Thymus (tissue), 11 donors: Measurements from ENCODE around the gene ATP11A. TPM values are rescaled to one million over a fixed set of nuclear protein-coding genes. Genes with fewer than 3 reads are reported as not detected.
"Not testable (repeated sequence)": the region's sequence is repeated elsewhere in the genome, so short reads cannot be mapped to it uniquely, and the experiment has no call there.

Source experiments
- DNase-seq, 9 donors: peaks; one replicate each; pipeline ENCODE4 v3.0.0-alpha.2; 2013; ENCODE audit warnings: low spot score in 9 of 9, low read depth in 6 of 9, missing footprints in 1 of 9
- H3K27ac ChIP-seq, 2 donors: one replicate each; pipeline ENCODE4 v1.5.1; 2013; ENCODE audit warnings: control low read depth in 1 of 2, low read depth in 1 of 2, low read length in 1 of 2, mild to moderate bottlenecking in 1 of 2, moderate library complexity in 1 of 2
- H3K27me3 ChIP-seq, 2 donors: one replicate each; pipeline ENCODE4 v1.5.1; 2013; ENCODE audit warnings: low read length in 1 of 2; ENCODE audit not compliant: control insufficient read depth in 2 of 2, insufficient read depth in 1 of 2
- H3K36me3 ChIP-seq, 2 donors: one replicate each; pipeline ENCODE4 v1.5.1; 2013; ENCODE audit warnings: low read length in 1 of 2, mild to moderate bottlenecking in 1 of 2, moderate library complexity in 1 of 2; ENCODE audit not compliant: control insufficient read depth in 2 of 2, insufficient read depth in 2 of 2
- H3K4me1 ChIP-seq, 2 donors: one replicate each; pipeline ENCODE4 v1.5.1; 2013; ENCODE audit warnings: low read length in 2 of 2; ENCODE audit not compliant: control insufficient read depth in 2 of 2, insufficient read depth in 2 of 2
- H3K4me3 ChIP-seq, 2 donors: one replicate each; pipeline ENCODE4 v1.5.1; 2013; ENCODE audit warnings: low read length in 2 of 2, control low read depth in 1 of 2, mild to moderate bottlenecking in 1 of 2
- H3K9me3 ChIP-seq, 2 donors: one replicate each; pipeline ENCODE4 v1.5.1; 2013; ENCODE audit warnings: low read length in 1 of 2, mild to moderate bottlenecking in 1 of 2; ENCODE audit not compliant: control insufficient read depth in 2 of 2, insufficient read depth in 1 of 2
- WGBS: extraction: QIAGEN DNeasy Blood & Tissue Kit; methylation state at CpG from one replicate; pipeline ENCODE4 v1.1.7; 2013; 5-methylcytosine and 5-hydroxymethylcytosine counted together
- polyA plus RNA-seq: library from polyadenylated mRNA; stranded (reverse); fragments of 200-250 nt; gene quantifications from one replicate; pipeline ENCODE4 v1.2.3, GENCODE V29; 2013
- total RNA-seq: library from RNA; stranded (reverse); fragments of 120-200 nt; gene quantifications from one replicate; pipeline ENCODE4 v1.2.4, GENCODE V29; 2013
- donor health status: healthy.

The ATP11A gene
- total and polyA plus RNA-seq, 2 donors = 7.1 to 7.2 TPM

DNA sequence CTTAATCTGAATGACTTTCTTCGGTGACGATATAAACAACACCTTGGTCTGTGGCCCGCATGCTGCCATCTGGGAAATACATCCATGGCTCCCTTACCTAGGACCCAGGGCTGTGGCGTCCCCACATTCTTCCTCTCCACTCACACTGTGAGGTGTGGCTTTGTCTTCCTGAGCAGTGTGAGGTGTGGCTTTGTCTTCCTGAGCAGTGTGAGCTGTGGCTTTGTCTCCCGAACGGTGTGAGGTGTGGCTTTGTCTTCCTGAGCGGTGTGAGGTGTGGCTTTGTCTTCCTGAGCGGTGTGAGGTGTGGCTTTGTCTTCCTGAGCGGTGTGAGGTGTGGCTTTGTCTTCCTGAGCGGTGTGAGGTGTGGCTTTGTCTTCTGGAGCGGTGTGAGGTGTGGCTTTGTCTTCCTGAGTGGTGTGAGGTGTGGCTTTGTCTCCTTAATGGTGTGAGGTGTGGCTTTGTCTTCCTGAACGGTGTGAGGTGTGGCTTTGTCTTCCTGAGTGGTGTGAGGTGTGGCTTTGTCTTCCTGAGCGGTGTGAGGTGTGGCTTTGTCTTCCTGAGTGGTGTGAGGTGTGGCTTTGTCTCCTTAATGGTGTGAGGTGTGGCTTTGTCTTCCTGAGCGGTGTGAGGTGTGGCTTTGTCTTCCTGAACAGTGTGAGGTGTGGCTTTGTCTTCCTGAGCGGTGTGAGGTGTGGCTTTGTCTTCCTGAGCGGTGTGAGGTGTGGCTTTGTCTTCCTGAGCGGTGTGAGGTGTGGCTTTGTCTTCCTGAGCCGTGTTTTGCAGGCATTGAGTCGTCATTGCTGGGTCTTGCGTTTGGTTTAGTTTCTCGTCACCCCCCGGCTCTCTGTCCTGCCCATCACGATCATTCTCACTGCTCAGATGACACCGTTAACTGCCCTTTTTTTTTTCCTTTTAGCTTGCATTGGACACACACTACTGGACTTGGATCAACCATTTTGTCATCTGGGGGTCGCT, 183.1 kb downstream of the ATP11A start:
- 16% methylated on average over 25 of the region's 25 CpGs for WGBS
- DNase-seq = peak in 3 of 9 donors; percentile 18 to 48 (median 33)
- H3K27ac ChIP-seq = peak overlapping the region; percentile 17 to 64

DNA sequence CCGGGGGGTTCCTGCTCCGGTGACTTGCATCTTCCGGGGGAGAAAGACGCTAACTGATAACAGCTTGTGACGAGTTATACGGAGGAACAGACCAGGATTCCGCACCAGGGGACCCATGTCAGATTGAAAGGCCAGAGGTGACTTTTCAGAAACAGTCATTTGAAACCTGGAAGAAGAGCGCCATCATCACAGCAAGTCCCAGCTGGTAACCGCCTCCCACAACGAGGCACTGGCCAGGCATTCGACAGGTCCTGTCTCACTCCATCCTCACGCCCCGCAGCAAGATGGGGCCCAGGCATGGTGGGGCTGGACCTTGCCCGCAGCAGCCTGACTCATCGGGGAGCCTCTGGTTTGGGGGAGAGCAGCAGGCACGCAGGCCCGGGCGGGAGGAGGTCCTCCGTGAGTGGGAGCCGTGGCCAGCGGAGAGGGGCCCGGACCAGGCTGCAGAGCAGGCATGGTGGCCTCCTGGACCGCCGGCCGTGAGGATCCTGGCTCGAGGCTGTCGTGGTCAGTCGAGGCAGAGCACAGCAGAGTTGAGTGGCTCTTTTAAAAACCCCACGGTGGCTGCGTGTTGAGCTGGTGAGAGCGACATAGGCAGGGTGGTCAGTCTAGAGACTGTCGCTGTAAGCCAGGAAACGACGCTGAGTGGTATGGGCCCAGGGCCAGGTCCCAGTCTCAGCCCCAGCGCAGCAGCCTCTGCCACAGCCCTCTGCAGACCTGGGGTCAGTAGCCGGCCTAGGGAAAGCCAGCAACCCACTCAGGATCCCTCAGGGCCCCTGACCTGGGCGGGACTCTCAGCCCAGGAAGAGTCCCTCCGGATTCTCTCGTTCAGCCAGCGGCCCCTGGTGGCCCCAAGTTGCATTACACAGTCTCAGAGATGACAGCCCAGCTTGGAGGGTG, 184.3 kb downstream of the ATP11A start:
- H3K27me3 ChIP-seq = peaks cover 0 to 2% of the 10 kb centered on the region in 2 donors
- H3K27ac ChIP-seq = no peak overlapping the region
- WGBS = 35% methylated on average over 40 of the region's 40 CpGs
- peaks cover 0 to 24% of the 10 kb centered on the region in 2 donors for H3K4me1 ChIP-seq
- no peak overlapping the region for H3K4me3 ChIP-seq
- peak in 7 of 9 donors; percentile 38 to 78 (median 61) for DNase-seq
- H3K36me3 ChIP-seq = peaks cover 0 to 14% of the 10 kb centered on the region in 2 donors
- peaks cover 0 to 18% of the 10 kb centered on the region in 2 donors for H3K9me3 ChIP-seq

More for the DNA sequence above, 183.1 kb downstream of the ATP11A start:
- peaks cover 0 to 24% of the 10 kb centered on the region in 2 donors for H3K4me1 ChIP-seq
- not testable (repeated sequence) for H3K4me3 ChIP-seq, H3K27me3 ChIP-seq
- peaks cover 0 to 23% of the 10 kb centered on the region in 2 donors for H3K9me3 ChIP-seq
- H3K36me3 ChIP-seq = peaks cover 0 to 18% of the 10 kb centered on the region in 2 donors

- Histone ChIP-seq H3K27me3 (peaks cover 0 to 2% of the 10 kb centered on the region in 2 donors), H3K9me3 (peaks cover 0 to 18% of the 10 kb centered on the region in 2 donors), H3K4me1 (peaks cover 0 to 19% of the 10 kb centered on the region in 2 donors), H3K27ac (no peak overlapping the region), H3K4me3 (no peak overlapping the region), H3K36me3 (peaks cover 2 to 17% of the 10 kb centered on the region in 2 donors)
- no peak for DNase-seq
- WGBS = 84% methylated on average over 19 of the region's 19 CpGs
These were observed 185.0 kb downstream of the ATP11A start for GRCh38 chr13:112874751-112875300.

- no peak for DNase-seq
- no peak overlapping the region for H3K27ac ChIP-seq
- H3K9me3 ChIP-seq = peaks cover 0 to 18% of the 10 kb centered on the region in 2 donors
- WGBS = 94% methylated on average over 15 of the region's 15 CpGs
- no peak overlapping the region for H3K4me3 ChIP-seq
- peaks cover 8 to 18% of the 10 kb centered on the region in 2 donors for H3K36me3 ChIP-seq
- peaks cover 0 to 17% of the 10 kb centered on the region in 2 donors for H3K4me1 ChIP-seq
- H3K27me3 ChIP-seq = peaks cover 0 to 2% of the 10 kb centered on the region in 2 donors
These were observed 185.8 kb downstream of the ATP11A start for GRCh38 chr13:112875627-112876026.

DNA sequence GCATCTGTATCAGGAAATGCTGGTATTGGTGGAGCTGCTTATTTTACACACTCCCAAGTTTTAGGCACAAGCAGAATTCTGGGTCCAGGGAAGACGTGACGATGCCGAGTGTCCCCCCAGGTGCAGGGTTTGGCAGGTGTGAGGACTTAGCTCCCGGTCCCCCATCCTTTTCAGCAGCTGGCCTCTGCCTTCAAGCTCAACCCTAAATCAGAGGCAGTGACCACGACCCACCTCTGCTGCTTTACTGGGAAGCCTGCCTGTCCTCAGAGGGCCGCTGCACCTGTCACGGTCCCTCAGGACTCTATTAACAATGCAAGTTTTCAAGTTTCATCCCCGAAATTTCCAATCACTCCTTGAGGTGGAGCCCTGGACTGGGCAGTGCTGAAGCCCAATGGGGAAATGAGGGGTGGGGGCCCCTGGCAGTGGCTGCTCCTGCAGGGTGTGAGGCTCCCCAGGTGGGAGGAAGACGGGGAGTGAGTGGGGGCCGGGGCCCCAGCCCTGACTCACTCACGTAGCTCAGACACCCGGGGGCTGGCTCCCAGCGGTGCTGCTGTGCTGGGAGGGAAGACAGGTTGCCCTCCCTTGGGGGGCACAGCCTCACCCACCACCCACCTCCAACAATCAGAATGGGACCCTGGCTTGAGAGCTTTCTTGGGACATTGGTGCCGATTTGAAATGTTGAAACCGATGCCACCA, 186.6 kb downstream of the ATP11A start:
- Histone ChIP-seq H3K27ac (no peak overlapping the region), H3K36me3 (peaks cover 11 to 19% of the 10 kb centered on the region in 2 donors), H3K9me3 (peaks cover 0 to 18% of the 10 kb centered on the region in 2 donors), H3K4me1 (peaks cover 0 to 17% of the 10 kb centered on the region in 2 donors), H3K4me3 (no peak overlapping the region), H3K27me3 (peaks cover 0 to 2% of the 10 kb centered on the region in 2 donors)
- DNase-seq = no peak
- WGBS = 89% methylated on average over 15 of the region's 15 CpGs

- Histone ChIP-seq H3K9me3 (peaks cover 0 to 18% of the 10 kb centered on the region in 2 donors), H3K4me3 (no peak overlapping the region), H3K36me3 (peaks cover 11 to 21% of the 10 kb centered on the region in 2 donors), H3K27me3 (peaks cover 0 to 2% of the 10 kb centered on the region in 2 donors), H3K27ac (no peak overlapping the region), H3K4me1 (peaks cover 0 to 14% of the 10 kb centered on the region in 2 donors)
- no peak for DNase-seq
- WGBS = 93% methylated on average over 12 of the region's 12 CpGs
These were observed 187.2 kb downstream of the ATP11A start for GRCh38 chr13:112877066-112877465.

DNA sequence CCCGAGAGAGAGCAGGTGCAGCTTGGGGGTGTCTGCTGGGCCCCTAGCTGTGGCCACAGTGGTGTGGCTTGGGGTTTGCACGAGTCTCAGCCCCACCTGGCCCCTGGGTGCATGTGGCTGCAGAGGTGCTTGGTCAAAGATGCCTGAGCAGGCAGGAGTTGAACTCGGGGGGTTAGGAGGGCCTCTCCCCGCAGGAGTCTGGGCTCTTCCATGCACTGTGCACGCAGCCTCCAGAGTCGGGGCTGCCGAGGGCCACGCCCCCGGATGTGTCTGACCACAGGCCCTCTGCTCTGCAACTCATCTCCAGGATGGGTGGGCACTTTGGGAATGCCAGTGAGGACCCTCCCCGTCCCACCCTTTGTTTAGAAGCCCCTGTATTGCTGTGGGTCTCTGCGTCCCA, 187.7 kb downstream of the ATP11A start:
- peaks cover 0 to 18% of the 10 kb centered on the region in 2 donors for H3K9me3 ChIP-seq
- H3K4me1 ChIP-seq = peaks cover 0 to 14% of the 10 kb centered on the region in 2 donors
- no peak for DNase-seq
- H3K36me3 ChIP-seq = peaks cover 11 to 26% of the 10 kb centered on the region in 2 donors
- peaks cover 0 to 2% of the 10 kb centered on the region in 2 donors for H3K27me3 ChIP-seq
- 95% methylated on average over 11 of the region's 11 CpGs for WGBS
- no peak overlapping the region for H3K27ac ChIP-seq
- no peak overlapping the region for H3K4me3 ChIP-seq
